Panc1 (cell line): ENCODE data around the gene DTX3. TPM values are rescaled to one million over a fixed set of nuclear protein-coding genes. Genes with fewer than 3 reads are reported as not detected.

Source experiments
- ATAC-seq: fragments of 200-7000 bp; cut with Tn5 transposase; 2 replicates; pipeline ENCODE4 v1.9.1; 2020; ENCODE audit warnings: mild to moderate bottlenecking, moderate library complexity
- BruUV-seq: library from RNA; stranded (reverse); fragments of 400-500 nt; replicated peaks from 2 replicates; lab custom pipeline; 2021; lab: Mats Ljungman, UMichigan
- CTCF ChIA-PET: fragments of 300-600 bp; sonication (Branson Sonifier 250); formaldehyde crosslinking; loops from one replicate; lab custom pipeline; 2022; ENCODE audit warnings: antibody characterized with exemption; lab: Charles Lee
- POLR2A ChIA-PET: fragments of 300-600 bp; sonication (Branson Sonifier 250); formaldehyde crosslinking; loops from one replicate; lab custom pipeline; 2022; ENCODE audit warnings: antibody characterized with exemption; lab: Charles Lee
- DNase-seq: peaks from one replicate; pipeline ENCODE4 v3.0.0-alpha.2; 2010; ENCODE audit warnings: low read depth, low spot score
- H3K27ac ChIP-seq: 2 replicates; pipeline ENCODE4 v1.5.1; 2011; ENCODE audit warnings: mild to moderate bottlenecking, low read length, inconsistent platforms
- H3K27me3 ChIP-seq: fragments of 200-500 bp; sonication (Bioruptor generic); 2 replicates; pipeline ENCODE4 v1.6.0; 2014; ENCODE audit warnings: low read length, inconsistent platforms; ENCODE audit not compliant: control insufficient read depth, insufficient read depth
- H3K36me3 ChIP-seq: fragments of 200-500 bp; sonication (Bioruptor generic); 2 replicates; pipeline ENCODE4 v1.5.1; 2014; ENCODE audit warnings: inconsistent platforms, mild to moderate bottlenecking, low read length, moderate library complexity; ENCODE audit not compliant: control insufficient read depth, insufficient read depth
- H3K4me1 ChIP-seq: 2 replicates; pipeline ENCODE4 v1.5.1; 2011; ENCODE audit warnings: inconsistent platforms, mild to moderate bottlenecking, low read length, moderate library complexity; ENCODE audit not compliant: control insufficient read depth, insufficient read depth
- H3K4me3 ChIP-seq, 2 experiments: 2 replicates each; pipeline ENCODE4 v1.5.1; 2011 to 2012; ENCODE audit warnings: low read depth in 2 of 2, low read length in 2 of 2, mild to moderate bottlenecking in 2 of 2, inconsistent platforms in 1 of 2, moderate library complexity in 1 of 2
- H3K9me3 ChIP-seq: fragments of 200-500 bp; sonication (Bioruptor generic); 2 replicates; pipeline ENCODE4 v1.5.1; 2014; ENCODE audit warnings: low read depth, mild to moderate bottlenecking, inconsistent platforms, low read length, moderate library complexity; ENCODE audit not compliant: control insufficient read depth, insufficient read depth
- POLR2AphosphoS5 ChIP-seq: IDR thresholded peaks from 2 replicates; pipeline ENCODE4 v1.6.1; 2012; ENCODE audit warnings: mild to moderate bottlenecking, low read depth, low read length, moderate library complexity
- SIN3A ChIP-seq: IDR thresholded peaks from 2 replicates; pipeline ENCODE4 v1.6.1; 2012; ENCODE audit warnings: low read depth, mild to moderate bottlenecking, low read length, moderate library complexity, borderline replicate concordance; ENCODE audit not compliant: insufficient read depth
- TCF7L2 ChIP-seq: IDR thresholded peaks from 2 replicates; pipeline ENCODE4 v1.6.1; 2011; ENCODE audit warnings: mild to moderate bottlenecking, low read depth, low read length, inconsistent platforms
- in situ Hi-C: cut with HindIII; loops from 2 replicates; pipeline ENCODE4 v1.10.0; 2016; ENCODE audit warnings: low sequenced_read_pairs, low pct_unique_long_range_greater_than_20kb
- intact Hi-C: fragments of 100-400 bp; cut with micrococcal nuclease; formaldehyde crosslinking; loops from one replicate; pipeline ENCODE4 v1.10.0; 2022; ENCODE audit not compliant: unreplicated experiment
- total RNA-seq: library from RNA; stranded (reverse); gene quantifications from one replicate; pipeline ENCODE4 v1.2.1, GENCODE V29; 2021; ENCODE audit not compliant: unreplicated experiment
- TF ChIP-seq, protein P1 (sequence below), 2 experiments: IDR thresholded peaks; 2 replicates each; pipeline ENCODE4 v1.6.1; 2011 to 2012; ENCODE audit warnings: low read depth in 2 of 2, control low read depth in 1 of 2, low read length in 1 of 2, mild to moderate bottlenecking in 1 of 2, moderate library complexity in 1 of 2; ENCODE audit not compliant: insufficient read depth in 1 of 2
- TF ChIP-seq, protein P2 (sequence below): fragments of 450-650 bp; IDR thresholded peaks from 2 replicates; pipeline ENCODE4 v1.5.1; 2017; ENCODE audit warnings: mild to moderate bottlenecking

The DTX3 gene
- total RNA-seq, 1 experiment from 2014 or later, result 37.8 TPM

DNA sequence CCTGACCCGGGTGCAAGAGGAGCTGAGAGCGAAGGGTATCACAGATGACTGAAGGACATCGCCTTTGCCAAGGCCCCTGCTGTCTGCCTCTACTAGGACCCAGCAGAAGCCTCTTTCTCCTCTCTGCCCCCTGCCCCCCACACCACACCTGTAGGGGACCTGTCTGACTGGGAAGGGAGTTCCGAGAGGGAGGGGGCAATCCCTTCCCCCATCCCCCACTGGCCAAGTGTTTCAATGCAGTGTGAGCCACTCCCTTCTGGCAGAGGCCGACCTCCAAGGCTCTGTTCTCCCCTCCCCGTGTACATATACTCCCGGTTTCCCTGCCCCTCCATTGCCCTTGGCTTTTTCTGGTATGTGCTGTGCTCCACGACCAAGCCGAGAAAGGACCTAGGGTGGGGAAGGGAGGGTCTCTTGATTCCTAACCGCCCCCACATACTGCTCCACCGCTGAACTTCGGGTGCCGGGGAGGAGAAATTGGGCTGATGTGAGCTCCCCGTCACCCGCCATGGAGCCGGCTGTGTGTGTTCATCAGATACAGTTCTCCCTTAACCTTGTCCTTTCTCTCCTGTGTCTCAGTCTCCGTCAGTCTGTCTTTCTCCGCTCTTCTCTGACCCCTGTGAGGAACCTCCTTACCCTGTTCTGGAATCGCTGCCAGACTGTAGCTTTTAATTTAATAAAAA, 4.6 kb downstream of the DTX3 start:
- no peaks in the 10 kb centered on the region for H3K36me3 ChIP-seq
- no peak overlapping the region for H3K4me3 ChIP-seq
- no peak for TF ChIP-seq SIN3A
- TF ChIP-seq, protein P1, sequence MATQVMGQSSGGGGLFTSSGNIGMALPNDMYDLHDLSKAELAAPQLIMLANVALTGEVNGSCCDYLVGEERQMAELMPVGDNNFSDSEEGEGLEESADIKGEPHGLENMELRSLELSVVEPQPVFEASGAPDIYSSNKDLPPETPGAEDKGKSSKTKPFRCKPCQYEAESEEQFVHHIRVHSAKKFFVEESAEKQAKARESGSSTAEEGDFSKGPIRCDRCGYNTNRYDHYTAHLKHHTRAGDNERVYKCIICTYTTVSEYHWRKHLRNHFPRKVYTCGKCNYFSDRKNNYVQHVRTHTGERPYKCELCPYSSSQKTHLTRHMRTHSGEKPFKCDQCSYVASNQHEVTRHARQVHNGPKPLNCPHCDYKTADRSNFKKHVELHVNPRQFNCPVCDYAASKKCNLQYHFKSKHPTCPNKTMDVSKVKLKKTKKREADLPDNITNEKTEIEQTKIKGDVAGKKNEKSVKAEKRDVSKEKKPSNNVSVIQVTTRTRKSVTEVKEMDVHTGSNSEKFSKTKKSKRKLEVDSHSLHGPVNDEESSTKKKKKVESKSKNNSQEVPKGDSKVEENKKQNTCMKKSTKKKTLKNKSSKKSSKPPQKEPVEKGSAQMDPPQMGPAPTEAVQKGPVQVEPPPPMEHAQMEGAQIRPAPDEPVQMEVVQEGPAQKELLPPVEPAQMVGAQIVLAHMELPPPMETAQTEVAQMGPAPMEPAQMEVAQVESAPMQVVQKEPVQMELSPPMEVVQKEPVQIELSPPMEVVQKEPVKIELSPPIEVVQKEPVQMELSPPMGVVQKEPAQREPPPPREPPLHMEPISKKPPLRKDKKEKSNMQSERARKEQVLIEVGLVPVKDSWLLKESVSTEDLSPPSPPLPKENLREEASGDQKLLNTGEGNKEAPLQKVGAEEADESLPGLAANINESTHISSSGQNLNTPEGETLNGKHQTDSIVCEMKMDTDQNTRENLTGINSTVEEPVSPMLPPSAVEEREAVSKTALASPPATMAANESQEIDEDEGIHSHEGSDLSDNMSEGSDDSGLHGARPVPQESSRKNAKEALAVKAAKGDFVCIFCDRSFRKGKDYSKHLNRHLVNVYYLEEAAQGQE (IDR thresholded peaks at IDR 0.05; ENCODE audit: insufficient read depth in 1 of 2, low read depth in 2 of 2, low read length in 1 of 2), result no peak
- no peak for TF ChIP-seq POLR2AphosphoS5
- no peak for TF ChIP-seq TCF7L2
- TF ChIP-seq, protein P2, sequence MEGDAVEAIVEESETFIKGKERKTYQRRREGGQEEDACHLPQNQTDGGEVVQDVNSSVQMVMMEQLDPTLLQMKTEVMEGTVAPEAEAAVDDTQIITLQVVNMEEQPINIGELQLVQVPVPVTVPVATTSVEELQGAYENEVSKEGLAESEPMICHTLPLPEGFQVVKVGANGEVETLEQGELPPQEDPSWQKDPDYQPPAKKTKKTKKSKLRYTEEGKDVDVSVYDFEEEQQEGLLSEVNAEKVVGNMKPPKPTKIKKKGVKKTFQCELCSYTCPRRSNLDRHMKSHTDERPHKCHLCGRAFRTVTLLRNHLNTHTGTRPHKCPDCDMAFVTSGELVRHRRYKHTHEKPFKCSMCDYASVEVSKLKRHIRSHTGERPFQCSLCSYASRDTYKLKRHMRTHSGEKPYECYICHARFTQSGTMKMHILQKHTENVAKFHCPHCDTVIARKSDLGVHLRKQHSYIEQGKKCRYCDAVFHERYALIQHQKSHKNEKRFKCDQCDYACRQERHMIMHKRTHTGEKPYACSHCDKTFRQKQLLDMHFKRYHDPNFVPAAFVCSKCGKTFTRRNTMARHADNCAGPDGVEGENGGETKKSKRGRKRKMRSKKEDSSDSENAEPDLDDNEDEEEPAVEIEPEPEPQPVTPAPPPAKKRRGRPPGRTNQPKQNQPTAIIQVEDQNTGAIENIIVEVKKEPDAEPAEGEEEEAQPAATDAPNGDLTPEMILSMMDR, result no peak
- H3K27me3 ChIP-seq, result no peaks in the 10 kb centered on the region
- ChIA-PET POLR2A (interaction anchor here (0.5 to 0.7 kb wide), 2 partner anchors 20 to 26 kb away, joined by 4 to 5 read pairs; no protein-coding TSS in a partner anchor), CTCF (interaction anchor here (0.6 kb wide), 1 partner anchor 18 kb away, joined by 3 read pairs; no protein-coding TSS in a partner anchor)
- ATAC-seq (no peak), DNase-seq (no peak)
- no peak overlapping the region for H3K27ac ChIP-seq
- no peaks in the 10 kb centered on the region for H3K9me3 ChIP-seq
- H3K4me1 ChIP-seq, result peaks cover 18% of the 10 kb centered on the region
- no TSS peak for BruUV-seq
- intact Hi-C loops (no loop called here), in situ Hi-C loops (no loop called here)

- ATAC-seq (no peak), DNase-seq (no peak)
- POLR2A ChIA-PET, result interaction anchor here (0.5 to 0.7 kb wide), 2 partner anchors 19 to 27 kb away, joined by 4 to 5 read pairs; no protein-coding TSS in a partner anchor
- TF ChIP-seq, protein P2, result no peak
- no peak for TF ChIP-seq TCF7L2
- no peak for TF ChIP-seq POLR2AphosphoS5
- TF ChIP-seq SIN3A, result no peak
- TF ChIP-seq, protein P1 (IDR thresholded peaks at IDR 0.05; ENCODE audit: insufficient read depth in 1 of 2, low read depth in 2 of 2, low read length in 1 of 2), result no peak
- Histone ChIP-seq H3K4me1 (peaks cover 15% of the 10 kb centered on the region), H3K9me3 (no peaks in the 10 kb centered on the region), H3K4me3 (no peak overlapping the region), H3K36me3 (no peaks in the 10 kb centered on the region), H3K27me3 (no peaks in the 10 kb centered on the region), H3K27ac (no peak overlapping the region)
- intact Hi-C loops, result no loop called here
- BruUV-seq, result no TSS peak
- CTCF ChIA-PET, result interaction anchor here (0.6 kb wide), 1 partner anchor 19 kb away, joined by 3 read pairs; no protein-coding TSS in a partner anchor
- in situ Hi-C loops, result no loop called here
Measured at GRCh38 chr12:57609781-57610553, 5.3 kb downstream of the DTX3 start.
